HCT116 (cell line): ENCODE data around the gene FBXL7.

Experiments used
- CTCF ChIP-seq, 3 experiments: fragments of 200-600 bp in 1 of 3; sonication (generic) in 1 of 3; IDR thresholded peaks in 2 of 3; conservative IDR thresholded peaks in 1 of 3; 2 replicates each; pipeline ENCODE4 v1.5.1; 2012 to 2017; ENCODE audit warnings: low read depth in 2 of 3, low read length in 2 of 3, antibody characterized with exemption in 1 of 3, borderline replicate concordance in 1 of 3, control low read depth in 1 of 3, mild to moderate bottlenecking in 1 of 3, mixed read lengths in 1 of 3, mixed run types in 1 of 3, moderate library complexity in 1 of 3; ENCODE audit not compliant: insufficient read depth in 1 of 3
- POLR2AphosphoS5 ChIP-seq: IDR thresholded peaks from 2 replicates; pipeline ENCODE4 v1.6.1; 2011; ENCODE audit warnings: mild to moderate bottlenecking, low read depth, low read length, moderate library complexity
- SIN3A ChIP-seq: IDR thresholded peaks from 2 replicates; pipeline ENCODE4 v1.6.1; 2012; ENCODE audit warnings: low read depth
- ZNF274 ChIP-seq: fragments of 200-500 bp; sonication (Bioruptor generic); IDR thresholded peaks from 2 replicates; pipeline ENCODE4 v1.6.1; 2014; ENCODE audit warnings: mild to moderate bottlenecking, low read depth, low read length, inconsistent platforms

- TF ChIP-seq ZNF274 (no peak), CTCF (IDR thresholded peaks at IDR 0.05 in 2 of 3, conservative IDR thresholded peaks at IDR 0.05 in 1 of 3; ENCODE audit: borderline replicate concordance in 1 of 3, insufficient read depth in 1 of 3, low read depth in 2 of 3, low read length in 2 of 3) (no peak), POLR2AphosphoS5 (no peak), SIN3A (no peak)
Observed at GRCh38 chr5:15452030-15452429, 48.0 kb upstream of the FBXL7 start.
